SK-N-SH treated with all-trans-retinoic acid at 6 μM for 48 hours (cell line): ENCODE measurements around the gene TTC28.

Source experiments
- ATAC-seq: fragments of 200-7000 bp; cut with Tn5 transposase; 3 replicates; pipeline ENCODE4 v1.9.1; 2020; ENCODE audit warnings: mild to moderate bottlenecking, moderate library complexity
- ARNTL ChIP-seq: fragments of 450-650 bp; formaldehyde crosslinking; IDR thresholded peaks from 2 replicates; pipeline ENCODE4 v1.5.0; 2020; ENCODE audit warnings: low read depth, mild to moderate bottlenecking, moderate library complexity, borderline replicate concordance
- CSDC2 ChIP-seq: fragments of 250-450 bp; sonication (Bioruptor Pico); IDR thresholded peaks from 2 replicates; pipeline ENCODE4 v1.5.0; 2020; ENCODE audit warnings: mild to moderate bottlenecking, moderate library complexity
- ESRRG ChIP-seq: fragments of 250-450 bp; sonication (Bioruptor Pico); IDR thresholded peaks from 2 replicates; pipeline ENCODE4 v1.6.1; 2021; ENCODE audit warnings: mild to moderate bottlenecking
- ISL1 ChIP-seq: fragments of 250-450 bp; sonication (Bioruptor Pico); IDR thresholded peaks from 2 replicates; pipeline ENCODE4 v2.1.2; 2022; ENCODE audit warnings: mild to moderate bottlenecking, moderate library complexity
- OSR1 ChIP-seq: fragments of 250-450 bp; sonication (Bioruptor Pico); IDR thresholded peaks from 2 replicates; pipeline ENCODE4 v1.8.0; 2022; ENCODE audit warnings: moderate library complexity, mild to moderate bottlenecking, inconsistent platforms
- RARB ChIP-seq: fragments of 250-450 bp; sonication (Bioruptor Pico); IDR thresholded peaks from 2 replicates; pipeline ENCODE4 v1.8.0; 2021; ENCODE audit warnings: mild to moderate bottlenecking, moderate library complexity
- SNAI2 ChIP-seq: fragments of 250-450 bp; sonication (Bioruptor Pico); IDR thresholded peaks from 2 replicates; pipeline ENCODE4 v1.5.0; 2020; ENCODE audit warnings: mild to moderate bottlenecking, moderate library complexity
- TOX ChIP-seq: fragments of 250-450 bp; sonication (Bioruptor Pico); IDR thresholded peaks from 2 replicates; pipeline ENCODE4 v1.8.0; 2021; ENCODE audit warnings: mild to moderate bottlenecking, moderate library complexity, borderline replicate concordance
- ZC3H10 ChIP-seq: fragments of 250-450 bp; sonication (Bioruptor Pico); IDR thresholded peaks from 2 replicates; pipeline ENCODE4 v1.5.1; 2021; ENCODE audit warnings: mild to moderate bottlenecking, moderate library complexity
- ZFP3 ChIP-seq: fragments of 250-450 bp; sonication (Bioruptor Pico); IDR thresholded peaks from 2 replicates; pipeline ENCODE4 v1.5.0; 2020; ENCODE audit warnings: mild to moderate bottlenecking, moderate library complexity
- ZFP30 ChIP-seq: fragments of 450-650 bp; formaldehyde crosslinking; IDR thresholded peaks from 2 replicates; pipeline ENCODE4 v1.5.0; 2022; ENCODE audit warnings: mild to moderate bottlenecking, moderate library complexity
- ZNF8 ChIP-seq: fragments of 450-650 bp; formaldehyde crosslinking; IDR thresholded peaks from 2 replicates; pipeline ENCODE4 v1.5.0; 2020; ENCODE audit warnings: mild to moderate bottlenecking, moderate library complexity
- TF ChIP-seq, protein P1 (sequence below): fragments of 250-450 bp; sonication (Bioruptor Pico); IDR thresholded peaks from 2 replicates; pipeline ENCODE4 v1.5.1; 2021; ENCODE audit warnings: mild to moderate bottlenecking, moderate library complexity
- TF ChIP-seq, protein P2 (sequence below): fragments of 250-450 bp; sonication (Bioruptor Pico); IDR thresholded peaks from 2 replicates; pipeline ENCODE4 v1.5.1; 2020; ENCODE audit warnings: low read depth, mild to moderate bottlenecking, moderate library complexity

Gene TTC28

DNA sequence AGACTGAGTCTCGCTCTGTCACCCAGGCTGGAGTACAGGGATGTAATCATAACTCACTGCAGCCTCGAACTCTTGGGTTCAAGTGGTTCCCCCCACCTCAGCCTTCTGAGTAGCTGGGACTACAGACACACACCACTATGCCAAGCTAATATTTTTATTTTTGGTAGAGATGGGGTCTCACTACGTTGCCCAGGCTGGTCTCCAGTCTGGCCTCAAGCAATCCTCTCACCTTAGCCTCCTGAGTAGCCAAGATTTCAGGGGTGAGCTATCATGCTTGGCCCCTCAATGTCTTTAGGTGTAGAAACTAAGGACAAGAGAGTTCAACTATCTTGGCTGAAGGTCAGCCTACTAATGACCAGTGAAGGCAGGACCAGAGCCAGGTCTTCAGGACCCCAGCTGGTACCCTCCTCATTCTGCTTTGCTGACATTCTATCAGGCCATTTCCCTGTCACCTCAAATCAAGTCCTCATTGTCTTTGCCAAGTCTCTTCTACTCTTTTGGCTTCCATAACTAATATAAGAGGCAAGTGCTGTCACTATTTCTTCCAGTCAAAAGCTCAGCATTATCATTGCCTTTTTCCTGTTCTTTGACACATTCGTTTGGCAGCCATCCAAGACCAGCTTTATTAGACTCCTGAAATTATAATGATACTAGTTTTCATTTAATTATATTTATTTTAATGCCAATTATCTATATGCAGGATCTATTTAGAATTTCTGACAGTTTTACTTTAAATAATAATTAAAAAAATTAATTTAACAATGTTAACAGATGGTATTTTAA, 496.4 kb downstream of the TTC28 start:
- TF ChIP-seq, protein P1, sequence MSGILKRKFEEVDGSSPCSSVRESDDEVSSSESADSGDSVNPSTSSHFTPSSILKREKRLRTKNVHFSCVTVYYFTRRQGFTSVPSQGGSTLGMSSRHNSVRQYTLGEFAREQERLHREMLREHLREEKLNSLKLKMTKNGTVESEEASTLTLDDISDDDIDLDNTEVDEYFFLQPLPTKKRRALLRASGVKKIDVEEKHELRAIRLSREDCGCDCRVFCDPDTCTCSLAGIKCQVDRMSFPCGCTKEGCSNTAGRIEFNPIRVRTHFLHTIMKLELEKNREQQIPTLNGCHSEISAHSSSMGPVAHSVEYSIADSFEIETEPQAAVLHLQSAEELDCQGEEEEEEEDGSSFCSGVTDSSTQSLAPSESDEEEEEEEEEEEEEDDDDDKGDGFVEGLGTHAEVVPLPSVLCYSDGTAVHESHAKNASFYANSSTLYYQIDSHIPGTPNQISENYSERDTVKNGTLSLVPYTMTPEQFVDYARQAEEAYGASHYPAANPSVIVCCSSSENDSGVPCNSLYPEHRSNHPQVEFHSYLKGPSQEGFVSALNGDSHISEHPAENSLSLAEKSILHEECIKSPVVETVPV (CRISPR knock-in tag), result no peak
- TF ChIP-seq, protein P2, sequence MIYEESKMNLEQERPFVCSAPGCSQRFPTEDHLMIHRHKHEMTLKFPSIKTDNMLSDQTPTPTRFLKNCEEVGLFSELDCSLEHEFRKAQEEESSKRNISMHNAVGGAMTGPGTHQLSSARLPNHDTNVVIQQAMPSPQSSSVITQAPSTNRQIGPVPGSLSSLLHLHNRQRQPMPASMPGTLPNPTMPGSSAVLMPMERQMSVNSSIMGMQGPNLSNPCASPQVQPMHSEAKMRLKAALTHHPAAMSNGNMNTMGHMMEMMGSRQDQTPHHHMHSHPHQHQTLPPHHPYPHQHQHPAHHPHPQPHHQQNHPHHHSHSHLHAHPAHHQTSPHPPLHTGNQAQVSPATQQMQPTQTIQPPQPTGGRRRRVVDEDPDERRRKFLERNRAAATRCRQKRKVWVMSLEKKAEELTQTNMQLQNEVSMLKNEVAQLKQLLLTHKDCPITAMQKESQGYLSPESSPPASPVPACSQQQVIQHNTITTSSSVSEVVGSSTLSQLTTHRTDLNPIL, result no peak
- TF ChIP-seq CSDC2 (CRISPR knock-in tag) (no peak), ISL1 (CRISPR knock-in tag) (no peak), TOX (CRISPR knock-in tag) (no peak), ZFP30 (CRISPR knock-in tag) (no peak), SNAI2 (CRISPR knock-in tag) (no peak), ZC3H10 (CRISPR knock-in tag) (no peak), ZFP3 (CRISPR knock-in tag) (no peak)
- TF ChIP-seq, all 23 proteins: peak for 0
- no peak for ATAC-seq

GRCh38 chr22:28180804-28181731, 498.6 kb downstream of the TTC28 start:
- peak; percentile 73 for ATAC-seq
- TF ChIP-seq TOX (CRISPR knock-in tag) (no peak), RARB (CRISPR knock-in tag) (no peak), ZC3H10 (CRISPR knock-in tag) (0 out of 2 replicates have a peak, but pooled peaks have one; percentile 26), ZFP3 (CRISPR knock-in tag) (no peak), ISL1 (CRISPR knock-in tag) (peak; percentile 98)
- TF ChIP-seq, protein P2, result peak; percentile 65; the same call in 1 of the 2 replicates
- TF ChIP-seq, protein P1 (CRISPR knock-in tag), result 0 out of 2 replicates have a peak, but pooled peaks have one; percentile 50

DNA sequence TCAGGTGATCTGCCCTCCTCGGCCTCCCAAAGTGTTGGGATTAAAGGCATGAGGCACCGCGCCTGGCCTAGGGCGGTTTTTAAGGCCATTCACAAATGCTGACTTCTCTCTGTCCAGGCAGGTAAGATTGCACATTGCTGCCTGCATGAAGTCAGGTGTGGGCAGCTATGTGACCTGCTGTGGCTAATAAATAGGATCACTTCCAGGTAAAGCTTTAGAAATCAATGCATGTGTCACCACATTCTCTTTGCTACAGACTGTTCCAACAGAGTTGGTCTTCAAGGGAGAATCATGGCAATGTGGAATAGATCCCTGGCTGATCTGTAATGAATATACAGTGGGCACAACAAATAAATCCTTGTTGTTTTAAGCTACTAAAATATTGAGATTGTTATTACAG, 500.2 kb downstream of the TTC28 start:
- TF ChIP-seq ESRRG (CRISPR knock-in tag) (no peak), OSR1 (CRISPR knock-in tag) (no peak), RARB (CRISPR knock-in tag) (no peak), ARNTL (CRISPR knock-in tag) (no peak), ZFP3 (CRISPR knock-in tag) (no peak)
- TF ChIP-seq, protein P1 (CRISPR knock-in tag), result no peak
- ATAC-seq, result no peak

- ATAC-seq, result no peak
Measured at GRCh38 chr22:28175730-28176492, 503.7 kb downstream of the TTC28 start.

More at GRCh38 chr22:28175730-28176492, 503.7 kb downstream of the TTC28 start:
- TF ChIP-seq ISL1 (CRISPR knock-in tag) (peak; percentile 52), ZNF8 (no peak)
- TF ChIP-seq, protein P1 (CRISPR knock-in tag), result no peak
